Stimulated activated CD4-positive, alpha-beta T cell treated with anti-CD3 and anti-CD28 coated beads, Interleukin-12 subunit alpha, Interleukin-12 subunit beta, amount 100 ng/mL, for 24 hours (primary cell): ENCODE results near the gene CAMTA1.

Experiments used
- DNase-seq, 2 experiments: peaks; one replicate each; pipeline ENCODE4 v3.0.0-alpha.2; 2020; ENCODE audit warnings: low read depth in 2 of 2

Gene CAMTA1

GRCh38 chr1:7386226-7387052, 601.2 kb downstream of the CAMTA1 start:
- DNase-seq, result no peak

GRCh38 chr1:7387053-7387927, 602.0 kb downstream of the CAMTA1 start:
- no peak for DNase-seq

GRCh38 chr1:7388141-7388487, 602.9 kb downstream of the CAMTA1 start:
- no peak for DNase-seq

GRCh38 chr1:7388488-7389185, 603.4 kb downstream of the CAMTA1 start:
- no peak for DNase-seq

- DNase-seq, result no peak
Measured at GRCh38 chr1:7389201-7389905, 604.1 kb downstream of the CAMTA1 start.

- DNase-seq, result no peak
Measured at GRCh38 chr1:7389906-7390603, 604.8 kb downstream of the CAMTA1 start.

- no peak for DNase-seq
Measured at GRCh38 chr1:7390604-7391000, 605.3 kb downstream of the CAMTA1 start.

GRCh38 chr1:7393136-7393535, 607.9 kb downstream of the CAMTA1 start:
- DNase-seq, result no peak

GRCh38 chr1:7395251-7395650, 610.0 kb downstream of the CAMTA1 start:
- no peak for DNase-seq

- no peak for DNase-seq
Measured at GRCh38 chr1:7398982-7399381, 613.7 kb downstream of the CAMTA1 start.

GRCh38 chr1:7399514-7400125, 614.4 kb downstream of the CAMTA1 start:
- DNase-seq, result no peak

GRCh38 chr1:7400566-7400965, 615.3 kb downstream of the CAMTA1 start:
- no peak for DNase-seq

- no peak for DNase-seq
Measured at GRCh38 chr1:7401814-7402547, 616.7 kb downstream of the CAMTA1 start.

GRCh38 chr1:7402548-7402850, 617.2 kb downstream of the CAMTA1 start:
- no peak for DNase-seq

- DNase-seq, result no peak
Measured at GRCh38 chr1:7403265-7404045, 618.2 kb downstream of the CAMTA1 start.

GRCh38 chr1:7404046-7404742, 618.9 kb downstream of the CAMTA1 start:
- DNase-seq, result no peak

- no peak for DNase-seq
Measured at GRCh38 chr1:7405844-7406500, 620.7 kb downstream of the CAMTA1 start.
